ENCODE data around the gene ETS1. TPM values are rescaled to one million over a fixed set of nuclear protein-coding genes. Genes with fewer than 3 reads are reported as not detected.

Gene ETS1
- total RNA-seq, 1 donor from 2014 or later, result 55.9 TPM

DNA sequence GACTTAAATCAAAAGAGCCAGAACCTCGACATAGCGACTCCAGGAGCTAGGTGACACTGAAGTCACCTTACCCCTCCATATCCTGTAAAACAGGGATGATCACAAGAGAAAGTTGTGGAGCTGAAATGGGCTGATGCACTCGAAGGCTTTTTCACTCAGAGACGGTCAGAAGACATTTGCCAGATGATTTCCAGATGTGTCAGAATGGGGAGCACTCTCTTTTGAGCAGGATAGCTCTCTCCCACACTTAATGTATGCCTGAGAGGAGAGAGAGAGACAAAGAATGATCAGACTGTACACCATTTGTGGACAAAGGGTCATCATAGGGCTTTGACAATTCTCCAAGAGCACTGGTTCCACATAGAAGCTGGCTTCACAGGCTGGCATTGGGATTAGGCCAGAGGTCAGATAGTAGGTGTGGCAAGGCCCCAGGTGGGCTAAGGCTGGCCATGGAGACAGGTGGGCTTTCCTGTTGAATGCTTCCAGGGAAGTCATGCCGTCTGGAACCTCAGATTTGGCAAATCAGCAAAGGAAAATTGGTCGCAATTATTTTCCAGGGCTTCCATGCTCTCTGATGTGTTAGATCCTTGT, 42.3 kb upstream of the ETS1 start:
- TF ChIP-seq, protein P1, sequence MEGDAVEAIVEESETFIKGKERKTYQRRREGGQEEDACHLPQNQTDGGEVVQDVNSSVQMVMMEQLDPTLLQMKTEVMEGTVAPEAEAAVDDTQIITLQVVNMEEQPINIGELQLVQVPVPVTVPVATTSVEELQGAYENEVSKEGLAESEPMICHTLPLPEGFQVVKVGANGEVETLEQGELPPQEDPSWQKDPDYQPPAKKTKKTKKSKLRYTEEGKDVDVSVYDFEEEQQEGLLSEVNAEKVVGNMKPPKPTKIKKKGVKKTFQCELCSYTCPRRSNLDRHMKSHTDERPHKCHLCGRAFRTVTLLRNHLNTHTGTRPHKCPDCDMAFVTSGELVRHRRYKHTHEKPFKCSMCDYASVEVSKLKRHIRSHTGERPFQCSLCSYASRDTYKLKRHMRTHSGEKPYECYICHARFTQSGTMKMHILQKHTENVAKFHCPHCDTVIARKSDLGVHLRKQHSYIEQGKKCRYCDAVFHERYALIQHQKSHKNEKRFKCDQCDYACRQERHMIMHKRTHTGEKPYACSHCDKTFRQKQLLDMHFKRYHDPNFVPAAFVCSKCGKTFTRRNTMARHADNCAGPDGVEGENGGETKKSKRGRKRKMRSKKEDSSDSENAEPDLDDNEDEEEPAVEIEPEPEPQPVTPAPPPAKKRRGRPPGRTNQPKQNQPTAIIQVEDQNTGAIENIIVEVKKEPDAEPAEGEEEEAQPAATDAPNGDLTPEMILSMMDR (conservative IDR thresholded peaks at IDR 0.05), result no peak
- H3K9me3 Mint-ChIP-seq, result no peaks in the 10 kb centered on the region
- H3K27ac Mint-ChIP-seq (ENCODE audit: unreplicated experiment), result no peak overlapping the region
- H3K4me3 Mint-ChIP-seq, result no peak overlapping the region
- peaks cover 13% of the 10 kb centered on the region for H3K27me3 Mint-ChIP-seq (ENCODE audit: low read depth)
- H3K4me1 Mint-ChIP-seq, result peaks cover 39% of the 10 kb centered on the region
- DNase-seq (ENCODE audit: low read depth, low spot score), result no peak
- H3K36me3 Mint-ChIP-seq (ENCODE audit: low read depth), result no peaks in the 10 kb centered on the region

DNA sequence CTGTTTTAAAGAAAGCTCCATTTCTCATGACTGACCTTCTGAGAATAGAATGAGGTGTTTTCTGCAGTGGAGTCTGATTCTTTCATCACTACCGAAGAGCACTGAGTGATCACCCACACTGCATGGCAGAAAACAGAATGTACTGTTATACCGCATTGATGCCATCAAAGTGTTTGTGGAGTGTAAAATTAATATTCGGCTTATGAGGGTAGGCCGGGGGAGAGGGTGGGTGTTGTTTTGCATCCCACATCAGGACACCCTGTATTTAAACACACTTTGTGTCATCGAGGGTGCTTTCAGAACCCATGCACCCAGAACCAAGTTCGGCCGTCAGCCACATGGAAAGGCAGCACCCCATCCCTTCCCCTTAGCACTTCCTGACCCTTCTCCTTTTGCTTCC, 41.3 kb upstream of the ETS1 start:
- no peak overlapping the region for H3K4me3 Mint-ChIP-seq
- peaks cover 13% of the 10 kb centered on the region for H3K27me3 Mint-ChIP-seq (ENCODE audit: low read depth)
- H3K27ac Mint-ChIP-seq (ENCODE audit: unreplicated experiment), result no peak overlapping the region
- DNase-seq (ENCODE audit: low read depth, low spot score), result no peak
- H3K36me3 Mint-ChIP-seq (ENCODE audit: low read depth), result no peaks in the 10 kb centered on the region
- H3K4me1 Mint-ChIP-seq, result peaks cover 39% of the 10 kb centered on the region
- no peaks in the 10 kb centered on the region for H3K9me3 Mint-ChIP-seq
- TF ChIP-seq, protein P1 (conservative IDR thresholded peaks at IDR 0.05), result no peak

DNA sequence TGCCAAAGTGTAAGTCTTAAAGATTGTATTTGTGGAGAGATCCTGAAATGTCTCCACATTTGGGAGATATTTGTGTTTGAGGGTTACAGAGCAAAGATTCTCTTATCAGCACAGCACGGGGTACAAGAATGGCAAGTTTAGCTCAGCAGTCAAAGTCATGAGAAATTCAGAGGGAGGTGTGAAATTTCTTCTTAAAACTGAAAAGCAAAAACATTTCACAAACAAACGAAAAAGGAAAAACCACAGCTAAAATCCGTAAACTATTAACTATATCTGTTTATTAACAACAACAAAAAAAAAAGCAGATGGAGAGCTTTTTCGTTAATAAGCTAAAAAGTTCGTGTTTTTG, 40.9 kb upstream of the ETS1 start:
- DNase-seq (ENCODE audit: low read depth, low spot score), result no peak
- Mint-ChIP-seq H3K27me3 (ENCODE audit: low read depth) (peaks cover 14% of the 10 kb centered on the region), H3K27ac (ENCODE audit: unreplicated experiment) (no peak overlapping the region), H3K9me3 (no peaks in the 10 kb centered on the region), H3K36me3 (ENCODE audit: low read depth) (no peaks in the 10 kb centered on the region), H3K4me1 (peaks cover 39% of the 10 kb centered on the region), H3K4me3 (no peak overlapping the region)
- TF ChIP-seq, protein P1 (conservative IDR thresholded peaks at IDR 0.05), result no peak

DNA sequence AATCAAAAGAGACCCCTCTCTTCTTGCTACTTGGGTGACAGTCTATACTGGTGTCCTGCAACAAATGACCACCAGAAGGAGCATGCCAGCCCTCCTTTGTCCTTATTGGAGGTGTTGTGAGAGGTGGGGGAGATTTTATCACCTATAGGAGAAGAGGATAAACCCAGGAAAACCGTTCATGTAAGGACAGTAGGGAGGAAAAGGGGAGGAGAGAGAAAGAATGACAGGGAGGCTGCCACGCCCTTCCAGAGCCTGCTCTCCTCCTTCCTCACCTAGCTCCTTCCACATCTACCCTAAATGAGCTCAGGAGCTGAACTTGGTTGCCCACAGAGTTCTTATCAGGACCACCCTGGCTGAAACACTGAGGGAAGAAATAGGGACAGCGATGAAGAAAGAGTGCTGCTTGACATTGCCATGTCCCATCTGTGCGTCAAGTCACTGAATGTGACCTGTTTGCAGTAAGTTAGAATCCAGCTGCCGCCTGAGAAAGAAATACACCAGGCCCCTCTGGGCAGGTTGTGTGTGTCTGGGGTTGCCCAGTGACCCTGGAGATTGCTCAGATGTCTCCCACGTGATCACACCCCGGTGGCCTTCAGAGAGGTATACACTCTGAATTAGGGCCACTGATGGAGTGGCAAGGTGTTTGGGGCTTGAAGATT, 40.4 kb upstream of the ETS1 start:
- Mint-ChIP-seq H3K27me3 (ENCODE audit: low read depth) (peaks cover 18% of the 10 kb centered on the region), H3K4me3 (no peak overlapping the region), H3K9me3 (no peaks in the 10 kb centered on the region), H3K27ac (ENCODE audit: unreplicated experiment) (no peak overlapping the region), H3K36me3 (ENCODE audit: low read depth) (no peaks in the 10 kb centered on the region), H3K4me1 (peaks cover 39% of the 10 kb centered on the region)
- TF ChIP-seq, protein P1 (conservative IDR thresholded peaks at IDR 0.05), result peak; percentile 17
- DNase-seq (ENCODE audit: low read depth, low spot score), result no peak

DNA sequence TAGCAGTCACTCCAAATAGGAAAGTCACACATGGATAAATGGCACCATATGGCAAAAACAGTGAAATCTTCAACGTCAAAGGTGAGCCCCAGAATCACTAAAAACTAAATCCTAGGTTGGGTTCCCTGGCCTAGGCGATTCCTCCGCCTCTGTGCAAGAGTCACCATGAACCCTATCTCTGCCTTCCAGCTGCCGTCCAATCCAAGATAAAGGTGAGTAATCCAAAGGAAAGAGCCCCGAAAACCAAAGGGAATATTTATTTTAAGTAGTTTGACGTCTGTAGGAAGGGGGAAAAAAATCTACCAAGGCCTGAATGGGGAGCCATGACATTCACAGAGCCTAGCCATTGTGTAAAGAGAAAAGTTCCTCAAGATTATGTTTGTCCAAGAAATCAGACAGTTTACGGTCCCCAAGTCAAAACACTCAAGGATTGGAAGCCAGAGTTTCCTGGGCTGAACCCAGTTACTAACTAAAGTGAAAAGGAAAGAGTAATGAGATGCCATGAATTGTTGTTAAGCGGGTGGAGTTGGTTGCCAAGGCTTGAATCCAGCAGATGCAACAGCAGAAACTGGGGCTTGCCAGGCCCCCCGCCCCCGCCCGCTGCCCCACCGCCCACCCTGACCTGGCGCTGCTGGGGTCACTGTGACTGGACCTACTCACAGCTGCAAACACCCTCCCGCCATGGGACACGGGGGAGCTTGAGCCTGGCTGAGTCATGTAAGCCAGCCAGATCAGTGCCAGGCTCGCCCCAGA, 39.7 kb upstream of the ETS1 start:
- TF ChIP-seq, protein P1 (conservative IDR thresholded peaks at IDR 0.05), result no peak

More for the DNA sequence above, 39.7 kb upstream of the ETS1 start:
- Mint-ChIP-seq H3K27me3 (ENCODE audit: low read depth) (peaks cover 22% of the 10 kb centered on the region), H3K4me1 (peaks cover 36% of the 10 kb centered on the region), H3K27ac (ENCODE audit: unreplicated experiment) (no peak overlapping the region), H3K4me3 (no peak overlapping the region), H3K9me3 (no peaks in the 10 kb centered on the region), H3K36me3 (ENCODE audit: low read depth) (no peaks in the 10 kb centered on the region)
- no peak for DNase-seq (ENCODE audit: low read depth, low spot score)
